HCT116 (cell line): Measurements from ENCODE around the gene SCAF4.

ENCODE experiments used
- CTCF ChIP-seq, 3 experiments: fragments of 200-600 bp in 1 of 3; sonication (generic) in 1 of 3; IDR thresholded peaks in 2 of 3; conservative IDR thresholded peaks in 1 of 3; 2 replicates each; pipeline ENCODE4 v1.5.1; 2012 to 2017; ENCODE audit warnings: low read depth in 2 of 3, low read length in 2 of 3, antibody characterized with exemption in 1 of 3, borderline replicate concordance in 1 of 3, control low read depth in 1 of 3, mild to moderate bottlenecking in 1 of 3, mixed read lengths in 1 of 3, mixed run types in 1 of 3, moderate library complexity in 1 of 3; ENCODE audit not compliant: insufficient read depth in 1 of 3
- SIN3A ChIP-seq: IDR thresholded peaks from 2 replicates; pipeline ENCODE4 v1.6.1; 2012; ENCODE audit warnings: low read depth
- TCF7L2 ChIP-seq: IDR thresholded peaks from 2 replicates; pipeline ENCODE4 v1.7.0; 2011; ENCODE audit warnings: borderline replicate concordance, inconsistent platforms; ENCODE audit not compliant: insufficient read depth, insufficient read length; ENCODE audit errors: extremely low read depth

GRCh38 chr21:31678478-31678877 is 53.4 kb downstream of the SCAF4 start:
- TF ChIP-seq TCF7L2 (no peak), CTCF (IDR thresholded peaks at IDR 0.05 in 2 of 3, conservative IDR thresholded peaks at IDR 0.05 in 1 of 3; ENCODE audit: borderline replicate concordance in 1 of 3, insufficient read depth in 1 of 3, low read depth in 2 of 3, low read length in 2 of 3) (no peak), SIN3A (no peak)
